Effector memory CD4-positive, alpha-beta T cell (primary cell): Measurements from ENCODE around the gene ADCK1.
A peak's percentile ranks its signal among the peaks of the same experiment; 100 is the strongest.
"Not testable (repeated sequence)": the region's sequence is repeated elsewhere in the genome, so short reads cannot be mapped to it uniquely, and the experiment has no call there.

Source experiments
- DNase-seq, 3 donors: peaks; one replicate each; pipeline ENCODE4 v3.0.0-alpha.2; 2020
- H3K27ac ChIP-seq: 2 replicates; pipeline ENCODE4 v1.7.0; 2013; ENCODE audit warnings: mild to moderate bottlenecking, low read length, moderate library complexity; ENCODE audit not compliant: insufficient read depth, poor library complexity, severe bottlenecking
- H3K27me3 ChIP-seq: replicated peaks from 2 replicates; pipeline ENCODE4 v1.7.0; 2013; ENCODE audit warnings: mild to moderate bottlenecking, low read length; ENCODE audit not compliant: insufficient read depth, control insufficient read depth, poor library complexity, severe bottlenecking
- H3K36me3 ChIP-seq: 2 replicates; pipeline ENCODE4 v1.7.0; 2013; ENCODE audit warnings: mild to moderate bottlenecking, low read length, moderate library complexity; ENCODE audit not compliant: control insufficient read depth, insufficient read depth
- H3K4me1 ChIP-seq: 2 replicates; pipeline ENCODE4 v1.7.0; 2013; ENCODE audit warnings: low read length, mild to moderate bottlenecking; ENCODE audit not compliant: control insufficient read depth, insufficient read depth, poor library complexity, severe bottlenecking
- H3K4me3 ChIP-seq: 2 replicates; pipeline ENCODE4 v1.7.0; 2013; ENCODE audit warnings: low read length, low read depth, mild to moderate bottlenecking; ENCODE audit not compliant: insufficient read depth, poor library complexity, severe bottlenecking
- H3K9me3 ChIP-seq: 2 replicates; pipeline ENCODE4 v1.7.0; 2013; ENCODE audit warnings: mild to moderate bottlenecking, low read length, moderate library complexity; ENCODE audit not compliant: control insufficient read depth
- total RNA-seq, 3 donors: gene quantifications; one replicate each; lab custom pipeline; 2026; lab: John Stamatoyannopoulos, UW

The ADCK1 gene, protein sequence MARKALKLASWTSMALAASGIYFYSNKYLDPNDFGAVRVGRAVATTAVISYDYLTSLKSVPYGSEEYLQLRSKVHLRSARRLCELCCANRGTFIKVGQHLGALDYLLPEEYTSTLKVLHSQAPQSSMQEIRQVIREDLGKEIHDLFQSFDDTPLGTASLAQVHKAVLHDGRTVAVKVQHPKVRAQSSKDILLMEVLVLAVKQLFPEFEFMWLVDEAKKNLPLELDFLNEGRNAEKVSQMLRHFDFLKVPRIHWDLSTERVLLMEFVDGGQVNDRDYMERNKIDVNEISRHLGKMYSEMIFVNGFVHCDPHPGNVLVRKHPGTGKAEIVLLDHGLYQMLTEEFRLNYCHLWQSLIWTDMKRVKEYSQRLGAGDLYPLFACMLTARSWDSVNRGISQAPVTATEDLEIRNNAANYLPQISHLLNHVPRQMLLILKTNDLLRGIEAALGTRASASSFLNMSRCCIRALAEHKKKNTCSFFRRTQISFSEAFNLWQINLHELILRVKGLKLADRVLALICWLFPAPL
- 4.7 to 7.4 (median 5.0) reads per million in 3 donors for total RNA-seq

DNA sequence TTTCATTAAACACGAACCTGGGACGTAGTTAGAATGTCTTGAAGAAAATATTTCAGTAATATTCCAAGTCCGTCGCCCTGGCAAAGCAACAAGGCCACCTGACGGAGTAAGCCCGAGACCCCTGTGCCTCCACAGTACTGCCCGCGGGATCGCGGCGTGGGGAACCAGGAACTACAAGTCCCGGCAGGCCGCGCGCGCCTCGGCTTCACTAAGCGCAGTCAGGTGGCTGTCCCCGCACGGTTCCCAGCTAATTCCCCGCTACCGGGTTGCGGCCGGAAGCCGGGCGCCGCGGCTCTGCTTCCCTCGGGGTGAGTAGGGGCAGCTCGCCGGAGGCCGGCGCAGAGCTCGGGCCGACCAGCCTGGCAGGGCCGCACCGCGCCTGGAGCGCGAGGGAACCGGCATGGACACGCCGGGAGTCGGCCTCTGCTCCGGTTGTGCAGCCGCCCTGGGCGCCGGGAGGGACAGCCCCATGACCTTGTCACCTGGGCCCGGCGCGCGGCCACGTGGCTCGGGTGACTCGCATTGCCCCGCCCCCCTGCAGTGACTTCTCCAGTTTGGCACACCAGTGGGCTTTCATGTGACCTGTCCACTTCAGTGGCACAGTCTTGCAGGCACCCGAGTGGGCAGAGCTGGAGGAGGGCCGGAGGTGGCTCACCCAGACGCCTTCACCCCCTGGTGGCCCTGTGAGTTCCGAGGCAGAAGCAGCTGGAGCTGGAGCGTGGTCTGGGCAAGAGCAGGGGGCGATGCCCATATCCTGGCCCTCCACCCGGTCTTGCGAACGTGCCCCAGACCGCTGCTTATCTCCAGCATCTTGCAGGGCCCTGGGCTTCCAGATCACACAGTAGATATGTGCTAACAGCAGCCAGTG, at the start of gene ADCK1:
ADCK1 (plus strand) TSS at position 247 of the 868 bp plus-strand sequence. CDS start 18,870 bp downstream, outside the sequence.
- peak within 1 kb of the TSS; percentile 79 for H3K27ac ChIP-seq
- H3K4me3 ChIP-seq = peak within 1 kb of the TSS; percentile 86
- no peaks in the 10 kb centered on the region for H3K27me3 ChIP-seq
- H3K36me3 ChIP-seq = no peaks in the 10 kb centered on the region
- DNase-seq = peak; percentile 57 to 73 (median 72)
- no peaks in the 10 kb centered on the region for H3K9me3 ChIP-seq
- peaks cover 4% of the 10 kb centered on the region for H3K4me1 ChIP-seq

DNA sequence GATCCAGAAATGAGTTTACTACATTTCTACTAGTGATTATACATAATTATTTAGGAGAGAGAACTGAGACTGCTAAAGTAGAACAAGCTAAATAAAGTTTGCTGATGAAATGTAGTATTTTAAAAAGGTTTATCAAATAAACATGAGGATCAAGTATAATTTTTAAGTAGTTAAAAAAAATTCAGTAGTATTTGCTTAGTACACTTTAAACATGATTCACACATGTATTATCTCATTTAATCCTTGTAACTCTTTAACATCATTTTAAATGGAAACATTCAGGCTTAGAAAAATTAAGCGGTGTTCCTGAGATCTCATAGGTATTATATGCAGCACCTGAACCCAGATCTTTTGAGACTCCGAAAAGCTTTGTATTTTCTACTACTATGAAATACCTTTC, 47.6 kb upstream of the ADCK1 start:
- Histone ChIP-seq H3K27ac (no peak overlapping the region), H3K4me3 (no peak overlapping the region), H3K36me3 (peaks cover 58% of the 10 kb centered on the region), H3K4me1 (no peaks in the 10 kb centered on the region), H3K9me3 (no peaks in the 10 kb centered on the region), H3K27me3 (no peaks in the 10 kb centered on the region)
- DNase-seq = no peak

DNA sequence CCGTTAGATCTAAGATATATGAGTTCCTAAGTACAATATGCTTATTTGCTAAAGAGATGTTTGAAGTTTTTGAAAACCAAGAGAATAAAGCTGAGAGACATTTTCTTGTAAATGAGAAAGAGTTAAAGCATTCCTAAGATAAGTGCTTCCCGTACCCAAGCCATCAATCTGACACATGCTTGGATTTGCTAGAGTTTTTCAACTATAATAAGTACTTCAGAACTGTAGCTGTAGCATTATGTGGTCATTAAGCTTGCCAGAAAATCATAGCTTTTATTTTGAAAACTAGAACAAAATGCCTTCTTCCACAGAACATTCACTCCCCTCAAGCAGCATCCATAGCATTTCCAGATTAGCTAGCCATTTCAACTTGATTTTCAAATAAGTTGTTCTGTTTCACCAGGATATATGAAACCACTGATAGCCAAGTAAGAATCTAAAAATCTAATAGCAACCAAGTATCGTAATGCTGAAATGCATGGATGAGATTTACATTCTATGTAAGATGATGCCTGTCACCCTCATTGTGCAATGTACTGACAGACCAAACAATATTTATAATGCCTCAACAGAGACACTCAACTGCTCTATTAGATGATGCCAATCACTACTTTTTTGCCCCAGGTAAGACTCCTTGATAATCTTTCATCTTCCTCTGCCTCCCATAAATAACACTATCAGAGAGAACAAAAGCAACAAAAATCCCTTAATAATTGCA, 47.0 kb upstream of the ADCK1 start:
- Histone ChIP-seq H3K27ac (no peak overlapping the region), H3K4me3 (no peak overlapping the region), H3K9me3 (no peaks in the 10 kb centered on the region), H3K36me3 (peaks cover 58% of the 10 kb centered on the region), H3K4me1 (peaks cover 2% of the 10 kb centered on the region), H3K27me3 (no peaks in the 10 kb centered on the region)
- DNase-seq = no peak

DNA sequence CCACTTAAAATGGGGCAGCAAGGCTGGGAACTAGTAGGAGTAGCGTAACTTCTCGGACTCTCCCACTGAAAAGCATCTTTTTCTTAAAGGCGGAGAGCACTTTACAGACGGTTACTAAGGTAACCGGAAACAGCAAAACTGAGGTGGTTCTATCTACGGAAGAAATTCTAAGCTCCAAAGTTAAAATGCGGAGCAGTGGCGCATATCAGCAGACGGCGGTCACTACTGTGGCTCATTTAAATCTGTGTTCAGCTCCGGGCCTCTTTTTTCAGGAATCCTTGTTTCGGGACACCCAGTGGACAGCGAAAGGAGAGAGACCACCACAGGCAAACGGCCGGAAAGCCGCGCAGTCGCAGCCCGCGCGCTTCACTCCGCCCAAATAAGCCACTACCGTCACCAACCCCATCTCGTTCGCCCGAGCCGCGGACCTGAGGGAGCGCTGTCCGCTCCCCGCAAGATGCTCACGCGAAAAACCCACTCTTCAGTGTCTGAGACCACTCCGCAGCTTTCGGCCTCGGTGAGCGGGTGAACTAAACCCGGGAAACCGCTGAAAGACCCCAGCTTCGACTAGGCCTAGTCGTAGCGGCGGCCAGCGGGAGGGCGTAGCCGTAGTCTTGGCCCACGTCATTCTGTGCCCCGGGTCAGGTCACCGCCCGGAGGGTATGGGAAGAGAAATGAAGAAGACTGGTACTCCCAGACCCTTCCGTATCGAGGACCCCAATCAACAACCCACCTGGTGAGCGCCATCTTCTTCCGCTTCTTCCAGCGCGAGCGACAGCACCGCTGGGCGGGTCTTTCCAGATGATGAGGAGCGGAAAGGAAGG, 39.3 kb upstream of the ADCK1 start, which contains the start of gene SNW1:
SNW1 (minus strand) TSS at position 776 of the 824 bp plus-strand sequence; CDS start at position 747, 29 bp downstream.
- Histone ChIP-seq H3K4me1 (peaks cover 18% of the 10 kb centered on the region), H3K4me3 (peak within 1 kb of the TSS; percentile 87), H3K27me3 (no peaks in the 10 kb centered on the region), H3K27ac (peak within 1 kb of the TSS; percentile 99), H3K36me3 (no peaks in the 10 kb centered on the region), H3K9me3 (no peaks in the 10 kb centered on the region)
- peak; percentile 81 to 89 (median 84) for DNase-seq

- no peaks in the 10 kb centered on the region for H3K36me3 ChIP-seq
- H3K27me3 ChIP-seq = no peaks in the 10 kb centered on the region
- no peak for DNase-seq
- peak overlapping the region; percentile 87 for H3K4me3 ChIP-seq
- H3K27ac ChIP-seq = peak overlapping the region; percentile 99
- peaks cover 18% of the 10 kb centered on the region for H3K4me1 ChIP-seq
- H3K9me3 ChIP-seq = no peaks in the 10 kb centered on the region
These were observed 38.5 kb upstream of the ADCK1 start for GRCh38 chr14:77761205-77761931.

DNA sequence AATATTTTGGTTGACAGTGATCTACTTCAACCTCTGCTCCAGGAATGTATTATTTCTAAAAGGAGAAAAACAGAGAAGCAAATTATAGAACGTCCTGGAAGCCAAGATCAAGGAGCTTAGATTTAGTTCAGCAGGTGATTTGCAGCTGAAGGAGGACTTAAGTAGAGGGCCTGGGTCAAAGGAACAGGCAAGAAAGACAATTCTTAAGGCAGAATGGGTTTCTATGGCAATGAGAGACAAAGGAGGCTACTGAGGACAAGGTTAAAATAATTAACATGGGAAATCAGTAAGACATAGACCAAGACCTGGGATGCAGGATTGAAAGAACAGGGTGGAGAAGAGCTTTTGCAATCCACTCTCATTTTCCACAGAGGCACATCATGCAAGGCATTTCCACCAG, 36.6 kb upstream of the ADCK1 start:
- Histone ChIP-seq H3K27ac (no peak overlapping the region), H3K9me3 (no peaks in the 10 kb centered on the region), H3K4me1 (peaks cover 15% of the 10 kb centered on the region), H3K4me3 (no peak overlapping the region), H3K36me3 (no peaks in the 10 kb centered on the region), H3K27me3 (no peaks in the 10 kb centered on the region)
- DNase-seq = no peak

DNA sequence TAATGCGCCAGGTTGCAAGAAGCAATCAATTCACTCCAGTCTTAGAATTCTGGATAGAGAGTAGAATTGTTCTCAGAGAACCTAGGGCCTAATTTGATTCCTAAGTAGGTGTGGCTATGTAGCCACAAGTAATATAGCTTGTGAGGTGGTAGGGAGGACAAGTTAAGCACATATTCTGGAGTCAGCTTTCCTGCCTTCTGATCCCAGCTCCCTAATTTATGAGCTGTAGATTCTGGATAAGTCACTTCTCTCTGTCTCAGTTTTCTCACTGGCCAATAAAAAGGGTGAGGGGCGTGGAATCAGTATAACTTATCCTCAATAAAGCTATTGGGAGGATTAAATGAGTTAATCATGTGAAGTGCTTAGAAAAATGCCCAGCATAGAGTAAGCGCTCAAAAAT, 35.9 kb upstream of the ADCK1 start:
- no peak overlapping the region for H3K27ac ChIP-seq
- no peak for DNase-seq
- no peak overlapping the region for H3K4me3 ChIP-seq
- no peaks in the 10 kb centered on the region for H3K9me3 ChIP-seq
- no peaks in the 10 kb centered on the region for H3K36me3 ChIP-seq
- no peaks in the 10 kb centered on the region for H3K27me3 ChIP-seq
- peaks cover 8% of the 10 kb centered on the region for H3K4me1 ChIP-seq

DNA sequence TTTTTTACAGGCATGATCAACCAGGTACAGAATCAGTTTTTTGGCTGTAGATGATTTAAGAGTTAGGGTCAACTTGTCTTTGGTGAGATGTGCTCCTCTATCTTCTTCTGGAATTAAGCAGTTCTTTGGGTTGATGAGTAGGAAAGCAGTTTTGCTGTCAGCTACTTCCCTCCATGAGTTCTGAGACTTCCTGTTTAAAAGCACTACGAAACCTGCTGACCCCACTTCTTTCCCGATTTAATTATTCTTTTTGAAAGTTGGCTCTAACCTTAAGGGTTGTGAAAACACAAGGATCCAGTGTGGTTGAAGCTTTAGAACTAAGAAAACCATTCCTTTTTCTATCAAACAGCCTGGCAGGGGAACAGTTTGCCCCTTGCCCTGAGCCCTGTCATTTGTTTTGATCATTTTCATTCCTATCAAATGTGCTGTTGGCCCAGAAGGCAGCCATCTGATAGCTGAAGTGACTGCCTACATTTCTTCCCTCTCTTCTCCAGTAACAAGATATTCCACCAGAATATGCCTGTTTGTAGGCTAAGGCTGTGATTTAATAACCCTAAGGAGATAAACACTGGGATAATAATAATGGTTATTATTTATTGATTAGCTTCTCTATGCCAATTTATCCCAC, 31.4 kb upstream of the ADCK1 start:
- not testable (repeated sequence) for H3K4me3 ChIP-seq, H3K4me1 ChIP-seq, DNase-seq, H3K36me3 ChIP-seq, H3K27me3 ChIP-seq, H3K27ac ChIP-seq, H3K9me3 ChIP-seq
